A549 treated with CpdA at 1 μM for 4 hours (cell line): Measurements from ENCODE around the gene PPP1R14B. TPM values are rescaled to one million over a fixed set of nuclear protein-coding genes. Genes with fewer than 3 reads are reported as not detected.

Experiments used
- total RNA-seq: library from RNA; stranded (reverse); fragments of 200-300 nt; extraction: Qiagen RNA extraction; gene quantifications from 5 replicates; pipeline ENCODE4 v1.2.3, GENCODE V29; 2022; ENCODE audit warnings: low read depth

PPP1R14B gene
- 208 to 393 TPM (median 373 TPM) in 5 replicates for total RNA-seq

GRCh38 chr11:64246871-64247728, at the start of gene PPP1R14B:
Gene PPP1R14B, minus strand, starts transcription at chr11:64246943. Its CDS starts 270 bp downstream, at chr11:64246673.

GRCh38 chr11:64291262-64291751, 44.6 kb upstream of the PPP1R14B start, which contains the start of gene KCNK4:
Gene KCNK4, plus strand, starts transcription at chr11:64291302. Its CDS starts 1,717 bp downstream, at chr11:64293019.

DNA sequence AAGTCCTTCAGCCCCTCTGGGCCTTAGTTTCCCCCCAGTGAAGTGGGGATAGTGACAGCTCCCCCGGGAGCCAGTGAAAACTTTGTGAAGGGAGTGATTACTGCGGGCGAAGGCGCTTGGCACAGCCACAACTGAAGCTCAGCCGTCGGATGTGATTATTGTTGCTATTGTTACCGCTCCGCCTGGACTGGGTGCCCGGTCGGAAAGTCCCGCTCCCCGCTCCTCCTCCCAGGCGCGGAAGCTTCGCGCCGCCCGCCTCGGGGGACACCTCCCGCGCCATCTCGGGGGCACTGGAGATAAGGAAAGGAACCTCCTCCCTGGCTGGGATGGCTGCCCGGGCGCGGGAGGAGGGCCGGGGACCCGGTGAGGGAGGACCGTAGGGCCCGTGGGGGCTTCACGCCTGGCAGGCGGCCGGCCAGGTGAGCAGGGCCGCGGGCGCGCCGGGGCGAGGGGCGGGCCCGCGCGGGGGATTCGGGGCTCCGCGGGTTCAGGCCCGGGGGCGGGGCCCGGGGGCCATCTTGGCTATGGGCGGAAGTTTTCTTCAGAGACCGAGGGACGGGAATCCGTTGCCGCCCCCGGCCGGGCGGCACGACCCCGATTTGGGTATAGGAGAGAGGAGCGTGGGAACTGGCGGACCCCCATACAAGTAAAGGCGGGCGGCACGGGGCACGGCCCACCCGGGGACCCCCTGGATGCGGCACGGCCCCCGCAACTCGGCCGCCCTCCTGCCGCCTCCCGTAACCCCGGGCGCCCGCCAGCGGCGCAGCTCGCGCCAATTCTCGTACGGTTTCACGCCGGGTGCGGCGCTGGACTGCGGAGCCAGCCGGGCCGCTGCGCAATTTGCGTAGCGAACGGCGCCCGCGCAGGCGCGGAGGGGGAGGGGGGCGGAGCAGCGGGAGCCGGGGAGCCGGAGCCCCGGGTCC, 38.5 kb upstream of the PPP1R14B start, which contains the start of gene GPR137:
Gene GPR137 (plus strand): TSS at position 887 of the 923 bp plus-strand sequence. CDS start 677 bp downstream, outside the sequence.

GRCh38 chr11:64284048-64284961, 37.6 kb upstream of the PPP1R14B start, which contains the start of gene BAD:
Gene BAD, minus strand, starts transcription at chr11:64284665. Its CDS starts 297 bp downstream, at chr11:64284368.

GRCh38 chr11:64251016-64251752, 4.4 kb upstream of the PPP1R14B start, which contains the start of gene PLCB3:
Gene PLCB3, plus strand, starts transcription at chr11:64251530. Its CDS starts 120 bp downstream, at chr11:64251650.

DNA sequence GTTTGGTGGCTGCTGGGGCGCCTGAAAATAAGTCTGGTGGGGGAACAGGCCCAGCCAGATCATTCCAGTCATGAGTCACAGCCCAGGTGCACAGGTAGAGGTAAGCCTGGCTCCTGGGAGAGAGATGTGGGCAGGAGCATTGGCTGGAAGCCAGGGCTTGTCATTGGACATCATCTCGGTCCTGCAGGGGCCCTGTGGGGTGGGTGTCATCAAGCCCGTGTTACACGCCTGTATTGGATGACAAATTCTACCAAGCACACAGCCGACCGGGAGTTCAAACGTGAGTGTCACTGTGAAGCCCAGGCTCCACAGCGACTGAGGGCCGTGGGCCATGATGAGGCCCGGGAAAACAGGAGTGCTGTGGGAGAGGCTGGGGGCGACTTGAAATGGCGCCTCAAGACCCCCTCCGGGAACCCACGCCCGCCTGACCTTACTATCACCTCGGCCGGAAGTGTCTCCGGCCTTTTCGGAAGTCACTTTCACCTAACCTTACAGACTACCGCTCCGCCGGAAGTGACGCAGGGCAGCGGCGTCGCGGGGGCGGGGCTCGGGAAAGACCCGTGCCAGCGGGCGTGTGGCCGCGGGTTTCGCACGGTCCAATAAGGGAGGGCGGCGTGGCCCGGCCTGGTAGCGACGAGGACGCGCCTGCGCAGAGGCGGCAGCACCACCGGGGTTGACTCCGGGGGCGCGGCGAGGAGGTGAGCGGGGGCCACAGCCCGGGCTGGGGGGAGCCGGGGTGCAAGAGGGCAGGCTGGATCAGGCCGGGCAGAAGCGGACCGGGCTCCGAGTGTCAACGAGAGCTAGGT, 6.1 kb downstream of the PPP1R14B start, which contains the start of gene FKBP2:
Gene FKBP2 (plus strand): TSS at position 661 of the 806 bp plus-strand sequence. CDS start 1,293 bp downstream, outside the sequence.

DNA sequence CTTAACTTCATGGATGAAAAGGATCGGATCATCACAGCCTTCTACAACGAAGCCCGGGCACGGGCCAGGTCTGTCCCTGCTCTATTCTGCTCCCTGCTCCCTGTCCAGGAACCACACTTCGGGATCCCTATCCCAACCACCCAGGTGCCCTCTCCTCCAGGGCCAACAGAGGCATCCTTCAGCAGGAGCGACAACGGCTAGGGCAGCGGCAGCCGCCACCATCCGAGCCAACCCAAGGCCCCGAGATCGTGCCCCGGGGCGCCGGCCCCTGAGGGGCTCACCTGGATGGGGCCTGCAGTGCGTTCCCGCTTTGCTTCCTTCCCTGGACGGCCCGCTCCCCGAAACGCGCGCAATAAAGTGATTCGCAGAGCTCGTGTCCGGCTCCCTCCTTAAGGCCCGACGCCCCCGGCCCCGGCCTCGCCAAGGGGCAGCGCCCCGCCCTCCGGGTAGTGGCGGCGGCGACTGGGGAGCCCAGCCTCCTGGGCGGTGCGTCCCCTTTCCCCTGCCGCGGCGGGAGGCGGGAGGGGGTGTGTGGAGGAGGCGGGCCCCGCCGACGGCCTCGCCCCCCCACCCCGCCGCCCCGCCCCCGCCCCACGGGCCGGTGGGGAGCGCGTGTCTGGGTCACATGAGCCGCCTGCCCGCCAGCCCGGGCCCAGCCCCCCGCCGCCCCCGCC, 12.7 kb downstream of the PPP1R14B start, which contains the start of gene VEGFB:
Gene VEGFB (plus strand): TSS at position 672 of the 674 bp plus-strand sequence. CDS start 250 bp downstream, outside the sequence.

DNA sequence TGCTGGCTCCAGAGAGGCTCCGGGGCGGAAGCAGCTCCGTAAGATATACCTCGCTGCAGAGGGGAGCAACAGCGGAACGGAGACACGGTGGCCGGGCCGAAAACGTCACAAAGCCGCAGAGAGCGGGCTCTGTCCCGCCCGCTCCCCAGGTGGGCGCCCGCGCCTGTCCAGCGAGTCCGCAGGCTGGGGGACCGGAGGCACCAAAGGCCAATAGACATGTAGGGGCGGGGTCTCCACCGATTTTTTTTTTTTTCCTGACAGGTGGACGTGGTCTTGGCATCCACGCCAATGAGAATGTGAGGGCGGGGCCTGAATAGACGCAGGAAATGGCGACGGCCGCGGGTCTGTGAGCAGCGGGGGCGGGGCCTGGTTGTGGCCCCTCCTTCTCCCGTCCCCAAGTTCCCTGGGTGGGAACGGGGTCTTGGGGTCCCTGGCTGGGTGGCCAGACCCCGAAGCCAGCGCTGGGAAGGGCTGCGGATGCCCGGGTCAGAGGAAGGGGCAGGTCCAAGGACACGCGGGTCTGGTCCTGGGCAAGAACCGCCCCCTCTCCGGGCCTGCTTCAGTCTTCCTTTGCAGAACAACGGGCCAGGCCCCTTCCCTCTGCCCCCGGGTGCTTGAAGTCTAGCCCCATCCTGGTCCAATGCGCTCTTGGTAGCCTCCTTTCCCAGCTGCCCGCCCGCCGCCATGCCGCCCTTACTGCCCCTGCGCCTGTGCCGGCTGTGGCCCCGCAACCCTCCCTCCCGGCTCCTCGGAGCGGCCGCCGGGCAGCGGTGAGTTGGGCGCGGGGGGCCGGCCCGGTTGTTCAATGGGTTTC, 16.4 kb downstream of the PPP1R14B start, which contains the start of gene DNAJC4:
Gene DNAJC4 (plus strand): TSS at position 378 of the 814 bp plus-strand sequence. CDS start 307 bp downstream, at position 685.

DNA sequence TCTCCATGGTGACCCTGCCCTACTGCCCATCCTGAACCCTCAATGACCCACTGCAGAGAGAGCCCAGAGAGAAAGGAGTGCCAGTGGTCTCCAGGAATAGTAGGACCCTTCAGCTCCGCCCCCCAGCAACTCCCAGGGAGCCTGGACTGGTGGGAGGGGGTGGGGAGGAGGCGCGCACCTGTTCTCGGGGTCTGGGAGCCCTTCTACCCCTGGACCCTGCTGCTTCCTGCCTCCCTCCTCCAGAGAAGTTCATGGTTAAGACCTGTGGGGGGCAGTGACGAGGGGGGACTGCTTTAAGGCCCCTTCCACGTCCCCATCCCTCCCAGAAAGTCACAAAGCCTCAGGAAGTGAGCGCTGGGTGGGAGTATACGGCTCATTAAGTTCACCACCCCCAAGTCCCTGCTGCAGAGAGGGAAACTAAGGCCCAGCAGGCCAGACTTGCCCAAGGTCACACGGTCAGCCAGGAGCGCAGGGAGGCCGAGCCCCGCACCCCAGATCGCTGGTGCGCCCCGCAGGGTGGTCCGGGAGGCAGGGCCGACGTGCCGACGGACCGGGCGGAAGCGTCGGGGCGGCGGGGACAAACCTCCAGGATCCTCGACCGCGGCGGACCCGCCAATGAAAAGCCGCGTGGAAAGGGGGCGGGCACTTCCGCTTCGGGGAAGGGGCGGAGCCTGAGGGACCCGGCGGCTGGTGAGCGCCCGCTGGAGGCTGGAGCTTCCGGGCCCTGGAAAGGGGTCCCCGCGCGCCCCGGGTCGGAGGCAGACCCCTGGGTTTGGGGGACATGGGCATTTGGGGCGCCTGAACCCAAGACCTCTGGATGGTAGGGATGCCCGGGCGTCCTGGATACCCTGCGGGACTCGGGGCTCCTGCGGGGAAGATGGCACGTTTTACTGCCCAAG, 20.9 kb downstream of the PPP1R14B start, which contains the start of the genes NUDT22 and TRPT1:
Gene NUDT22 (plus strand): TSS at position 667 of the 899 bp plus-strand sequence. CDS start 379 bp downstream, outside the sequence.
Gene TRPT1 (minus strand): TSS at position 579 of the 899 bp plus-strand sequence. CDS start 326 bp downstream, at position 253.

GRCh38 chr11:64206457-64207255, 40.1 kb downstream of the PPP1R14B start, which contains the start of gene FERMT3:
Gene FERMT3, plus strand, starts transcription at chr11:64206721. Its CDS starts 644 bp downstream, at chr11:64207365.

Other genes with a start within 250 kb of the PPP1R14B start
- 0.05 to 0.09 TPM (median 0.08 TPM) in 4 of 5 replicates, not detected in the other for gene FLRT1, start 211.0 kb downstream of the PPP1R14B start, total RNA-seq
- 7.6 to 13.8 TPM (median 13.3 TPM) in 5 replicates for gene MACROD1, start 80.8 kb downstream of the PPP1R14B start, total RNA-seq
- 265 to 294 TPM (median 293 TPM) in 5 replicates for gene STIP1, start 60.8 kb downstream of the PPP1R14B start, total RNA-seq
- gene FERMT3, start 40.2 kb downstream of the PPP1R14B start, total RNA-seq = 1.6 to 4.1 TPM (median 2.1 TPM) in 5 replicates
- gene TRPT1, start 20.8 kb downstream of the PPP1R14B start, total RNA-seq = 18.6 to 27.7 TPM (median 26.4 TPM) in 5 replicates
- gene NUDT22, start 20.7 kb downstream of the PPP1R14B start, total RNA-seq = 28.5 to 44.9 TPM (median 38.1 TPM) in 5 replicates
- gene DNAJC4, start 16.4 kb downstream of the PPP1R14B start, total RNA-seq = 19.4 to 21.3 TPM (median 20.1 TPM) in 5 replicates
- 35.7 to 54.5 TPM (median 51.4 TPM) in 5 replicates for gene VEGFB, start 12.4 kb downstream of the PPP1R14B start, total RNA-seq
- gene FKBP2, start 5.8 kb downstream of the PPP1R14B start, total RNA-seq = 125 to 150 TPM (median 146 TPM) in 5 replicates
- gene PLCB3, start 4.6 kb upstream of the PPP1R14B start, total RNA-seq = 16.6 to 24.0 TPM (median 21.3 TPM) in 5 replicates
- 72.9 to 105 TPM (median 99.7 TPM) in 5 replicates for gene BAD, start 37.7 kb upstream of the PPP1R14B start, total RNA-seq
- 32.8 to 51.3 TPM (median 49.8 TPM) in 5 replicates for gene GPR137, start 38.9 kb upstream of the PPP1R14B start, total RNA-seq
- 0.07 to 0.24 TPM in 2 of 5 replicates, not detected in the others for gene KCNK4, start 44.4 kb upstream of the PPP1R14B start, total RNA-seq
- 2.3 to 3.7 TPM (median 2.9 TPM) in 5 replicates for gene CATSPERZ, start 53.4 kb upstream of the PPP1R14B start, total RNA-seq
- 43.1 to 65.2 TPM (median 62.7 TPM) in 5 replicates for gene ESRRA, start 58.6 kb upstream of the PPP1R14B start, total RNA-seq
- gene TRMT112, start 70.6 kb upstream of the PPP1R14B start, total RNA-seq = 399 to 480 TPM (median 435 TPM) in 5 replicates
- 370 to 514 TPM (median 489 TPM) in 5 replicates for gene PRDX5, start 71.2 kb upstream of the PPP1R14B start, total RNA-seq
- gene CCDC88B, start 93.3 kb upstream of the PPP1R14B start, total RNA-seq = 10.8 to 13.4 TPM (median 12.2 TPM) in 5 replicates
- 54.4 to 70.5 TPM (median 64.5 TPM) in 5 replicates for gene RPS6KA4, start 112.2 kb upstream of the PPP1R14B start, total RNA-seq